DMS53 (cell line): Measurements from ENCODE around the gene S100A2.

Experiments used
- DNase-seq: peaks from one replicate; lab custom pipeline; 2025; lab: John Stamatoyannopoulos, UW

Gene S100A2

GRCh38 chr1:153545067-153546055, 20.3 kb downstream of the S100A2 start, which contains the start of gene S100A4:
TSS of gene S100A4 (minus strand) at chr1:153545806. CDS start at chr1:153544794, 1,012 bp downstream.
- DNase-seq = peak; percentile 80

DNA sequence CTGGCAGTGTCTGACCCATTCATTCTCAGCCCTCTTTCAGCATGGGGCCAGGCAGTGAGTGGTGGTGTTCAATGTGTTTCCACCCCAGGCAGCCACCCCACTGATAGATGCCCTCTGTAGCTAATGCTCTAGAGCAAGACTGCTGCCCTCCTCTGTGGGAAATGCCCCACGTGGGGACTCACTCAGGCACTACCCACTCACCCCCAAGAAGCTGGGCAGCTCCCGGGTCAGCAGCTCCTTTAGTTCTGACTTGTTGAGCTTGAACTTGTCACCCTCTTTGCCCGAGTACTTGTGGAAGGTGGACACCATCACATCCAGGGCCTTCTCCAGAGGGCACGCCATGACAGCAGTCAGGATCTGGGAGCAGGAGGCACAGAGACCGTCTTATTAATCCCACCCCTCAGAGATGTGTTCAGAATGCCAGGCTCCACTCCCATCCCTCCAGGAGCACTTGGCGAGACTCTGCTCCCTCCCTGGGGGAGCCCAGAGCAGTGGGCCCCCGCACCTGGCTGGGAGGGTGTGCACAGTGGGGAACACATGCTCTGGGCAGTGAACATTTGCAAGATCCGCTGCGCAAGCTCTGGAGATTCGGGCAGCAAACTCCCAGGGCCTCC, 21.1 kb downstream of the S100A2 start:
- no peak for DNase-seq

DNA sequence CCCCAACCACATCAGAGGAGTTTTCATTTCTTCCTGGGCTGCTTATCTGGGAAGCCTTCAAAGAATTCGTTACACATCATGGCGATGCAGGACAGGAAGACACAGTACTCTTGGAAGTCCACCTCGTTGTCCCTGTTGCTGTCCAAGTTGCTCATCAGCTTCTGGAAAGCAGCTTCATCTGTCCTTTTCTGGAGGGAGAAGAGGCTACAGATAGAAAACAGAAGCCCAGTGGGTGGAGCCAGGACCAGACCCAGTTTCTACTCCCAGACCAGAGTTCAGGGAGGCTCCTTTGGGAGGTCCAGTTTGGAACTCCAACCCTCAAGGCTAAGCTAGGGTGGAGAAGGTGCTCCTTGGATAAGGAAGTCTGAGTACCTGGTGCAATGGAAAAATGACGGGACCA, 21.9 kb downstream of the S100A2 start:
- DNase-seq = no peak

- no peak for DNase-seq
Observed at GRCh38 chr1:153542956-153543711, 22.5 kb downstream of the S100A2 start.

GRCh38 chr1:153541641-153542590, 23.7 kb downstream of the S100A2 start:
- DNase-seq = no peak

- DNase-seq = peak; percentile 14
Observed at GRCh38 chr1:153540394-153541361, 25.0 kb downstream of the S100A2 start, which contains the start of gene S100A5. TSS of gene S100A5 (minus strand) at chr1:153540934. CDS start at chr1:153540191, 743 bp downstream.

DNA sequence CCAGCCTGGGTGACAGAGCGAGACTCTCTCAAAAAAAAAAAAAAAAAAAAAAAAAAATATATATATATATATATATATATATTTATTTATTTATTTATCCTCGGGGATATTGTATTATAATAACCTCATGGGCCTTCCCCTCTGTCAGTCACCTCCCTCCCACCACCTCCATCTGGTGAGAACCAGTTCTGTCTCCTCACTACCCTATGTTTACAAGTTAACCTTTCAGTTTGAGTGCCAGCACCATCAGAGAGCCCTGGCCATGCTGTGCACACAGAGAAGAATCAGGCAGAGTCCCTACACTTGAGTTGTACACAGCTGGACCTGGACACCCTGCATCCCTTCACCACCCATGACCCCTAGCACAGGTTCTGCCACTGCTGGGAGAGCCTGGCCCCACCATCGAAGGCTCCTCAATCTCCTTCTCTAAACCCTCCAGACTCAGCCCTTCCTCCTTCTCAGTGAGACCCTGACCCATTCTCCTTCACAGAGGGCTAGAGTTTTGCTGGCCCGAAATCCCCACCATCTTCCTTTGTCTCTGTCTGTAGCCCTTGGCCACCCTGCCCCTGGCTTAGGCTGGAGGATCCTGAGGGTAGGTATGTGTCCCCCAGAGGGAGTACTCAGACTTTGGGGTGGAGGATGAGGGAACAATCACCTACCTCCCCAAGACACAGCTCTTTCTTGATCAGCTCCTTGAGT, 26.1 kb downstream of the S100A2 start:
- peak; percentile 81 for DNase-seq

DNA sequence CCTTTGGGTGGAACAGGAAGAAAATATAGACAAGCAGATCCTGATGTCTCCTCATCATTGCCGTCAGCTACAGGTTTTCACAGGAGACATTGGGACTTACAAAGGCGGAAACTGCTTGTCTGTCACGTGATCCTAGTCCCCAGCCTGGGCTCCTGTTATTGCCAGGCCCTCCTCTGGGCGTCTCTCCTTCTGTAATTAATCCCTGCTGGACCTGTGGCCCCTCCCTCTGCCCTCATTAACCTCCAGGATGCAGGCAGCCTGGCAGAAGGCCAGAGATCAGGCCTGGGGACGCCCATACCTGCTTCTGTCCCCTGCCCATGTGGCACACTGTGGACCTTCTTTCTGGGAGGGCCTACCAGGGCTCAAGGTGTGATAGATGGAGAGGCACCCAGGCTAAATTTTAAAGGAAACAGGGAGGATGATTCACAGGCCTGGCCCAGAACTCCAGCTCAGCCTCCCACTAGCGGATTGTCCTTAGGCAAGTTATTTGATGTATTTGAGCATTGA, 27.3 kb downstream of the S100A2 start:
- no peak for DNase-seq

- no peak for DNase-seq
Observed at GRCh38 chr1:153537376-153537730, 28.3 kb downstream of the S100A2 start.

DNA sequence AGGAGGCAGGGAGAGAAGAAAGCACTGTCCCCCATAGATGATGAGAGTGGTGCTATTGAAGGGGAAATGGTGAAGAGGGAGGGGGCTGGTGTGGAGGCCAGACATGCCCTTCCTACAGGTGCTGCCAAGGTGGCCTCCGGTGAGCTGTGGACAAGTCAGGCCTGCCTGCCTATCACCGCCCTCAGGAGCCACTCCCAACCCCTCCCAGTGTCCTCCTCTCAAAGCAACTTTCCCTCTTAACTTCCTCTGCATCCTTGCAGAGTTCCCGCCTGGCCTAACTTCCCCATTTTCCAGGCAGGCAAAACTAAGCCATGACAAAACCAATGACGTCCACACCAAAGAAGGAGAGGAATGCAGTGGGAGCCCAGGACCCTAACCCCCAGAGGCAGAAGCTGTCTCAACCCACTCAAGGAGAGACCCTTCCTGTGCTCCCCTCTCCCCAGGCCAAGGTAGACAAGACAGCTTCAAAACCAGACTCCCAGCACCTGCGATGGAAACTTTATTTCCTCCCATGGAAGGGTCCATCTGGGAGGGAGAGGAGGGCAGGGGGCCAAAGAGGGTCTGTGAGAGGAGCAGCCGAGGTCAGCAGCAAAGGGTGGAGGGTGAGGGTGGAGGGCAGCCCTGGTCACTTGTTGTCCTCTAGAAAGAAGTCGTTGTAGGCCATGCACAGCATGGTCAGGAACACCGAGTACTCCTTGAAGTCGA, 28.8 kb downstream of the S100A2 start:
- DNase-seq = peak; percentile 42

GRCh38 chr1:153536012-153536670, 29.5 kb downstream of the S100A2 start:
- DNase-seq = peak; percentile 88

DNA sequence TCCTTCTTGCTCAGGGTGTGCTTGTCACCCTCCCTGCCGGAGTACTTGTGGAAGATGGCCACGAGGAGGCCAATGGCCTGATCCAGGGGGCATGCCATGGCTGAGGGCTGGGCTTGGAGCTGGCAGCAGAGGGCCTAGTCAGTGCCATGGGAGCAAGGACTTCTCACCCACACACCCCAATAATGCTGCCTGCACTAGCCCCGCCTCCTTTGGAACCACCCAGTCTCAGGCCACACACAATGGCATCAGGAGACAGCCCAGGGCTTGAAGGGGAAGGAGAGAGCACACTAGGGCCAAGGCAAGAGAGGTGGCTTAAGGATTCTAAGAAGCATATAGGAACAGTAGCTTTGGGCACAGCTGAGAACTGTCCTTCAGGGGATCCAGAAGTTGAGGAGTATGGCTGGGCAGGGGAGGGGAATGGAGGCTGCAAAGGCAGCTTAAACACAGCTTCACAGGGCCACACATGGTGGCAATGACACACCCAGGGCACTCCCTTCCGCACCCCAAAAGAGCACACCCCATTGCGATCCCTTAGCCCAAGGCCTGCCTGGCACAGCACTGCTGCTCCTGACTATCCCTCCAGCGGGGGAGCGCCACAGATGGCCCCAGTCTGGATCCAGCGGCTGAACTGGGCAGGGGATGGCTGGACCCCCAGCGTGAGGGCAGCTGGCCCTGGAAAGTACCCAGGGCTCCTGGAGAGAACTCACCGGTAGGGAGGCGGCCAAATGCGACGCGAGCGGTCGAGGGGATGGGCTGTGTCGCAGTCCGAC, 30.2 kb downstream of the S100A2 start, which contains the start of gene S100A6:
Gene S100A6, minus strand, starts transcription at position 750 of the 770 bp plus-strand sequence. Its CDS starts 652 bp downstream, at position 98.
- DNase-seq = peak; percentile 50

DNA sequence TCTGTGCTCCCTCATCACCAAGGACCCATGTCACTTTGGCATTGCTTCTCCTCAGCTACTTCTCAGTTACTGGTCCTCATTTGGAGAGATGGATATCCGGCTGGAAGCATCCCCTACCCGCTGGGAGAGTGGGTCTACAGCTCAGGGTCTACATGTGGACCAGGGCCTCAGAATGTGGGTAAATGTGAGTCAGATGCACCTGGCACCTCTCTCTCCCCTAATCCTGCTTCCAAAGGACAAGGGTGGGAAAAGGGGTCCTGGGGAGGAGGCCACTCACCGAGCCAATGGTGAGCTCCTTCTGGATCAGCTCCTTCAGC, 30.8 kb downstream of the S100A2 start:
- DNase-seq = no peak

GRCh38 chr1:153534226-153534924, 31.3 kb downstream of the S100A2 start:
- DNase-seq = peak; percentile 43

DNA sequence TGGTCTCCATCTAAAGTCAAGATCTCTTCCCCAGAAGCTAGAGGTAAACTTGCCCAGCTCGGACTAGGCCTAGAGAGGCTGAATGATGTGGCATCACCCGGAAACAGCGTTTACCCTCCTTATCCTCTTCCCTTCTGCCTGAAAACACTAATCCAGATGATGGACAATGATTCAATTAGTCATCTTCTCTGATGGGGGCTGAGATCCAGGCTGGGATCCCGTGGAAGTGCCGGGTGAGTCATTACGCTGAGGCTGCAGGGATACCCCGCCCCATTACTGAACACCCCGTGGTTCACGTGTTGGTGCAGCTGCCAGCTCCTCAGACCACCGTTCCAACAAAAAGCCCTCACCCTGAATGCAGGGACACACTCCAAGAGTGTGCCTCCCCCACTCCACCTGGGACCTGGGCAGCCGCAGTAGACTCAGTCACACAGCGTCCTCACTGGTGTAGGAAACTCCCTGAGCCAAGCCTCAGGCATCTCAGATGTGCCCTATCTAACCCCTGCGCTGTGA, 31.9 kb downstream of the S100A2 start:
- peak; percentile 85 for DNase-seq
